ENCODE data around the gene ANP32E.

DNA sequence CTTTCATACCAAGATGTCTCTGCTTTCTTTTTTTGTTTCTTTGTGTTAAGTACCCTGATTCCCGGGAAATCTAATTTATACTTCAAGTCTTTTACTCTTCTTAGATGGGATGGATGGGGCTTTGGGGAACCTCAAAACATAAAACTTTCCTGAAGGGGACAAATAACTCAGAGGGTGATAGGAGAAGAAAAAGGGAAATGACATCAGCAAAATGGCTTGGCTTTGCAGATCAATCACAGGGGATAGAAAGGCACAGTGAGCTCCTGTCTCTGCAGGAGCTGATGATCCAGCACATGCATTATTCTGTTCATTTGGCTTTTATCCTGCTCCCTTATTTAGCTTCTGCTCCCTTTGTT, 20.3 kb upstream of the ANP32E start:
- TF ChIP-seq POLR2A (IDR thresholded peaks at IDR 0.05), result no peak
- no peak for TF ChIP-seq CTCF (IDR thresholded peaks at IDR 0.05)
